ENCODE results near the gene ITPRID2.

- TF ChIP-seq CTCF (IDR thresholded peaks at IDR 0.05) (peak in 1 of 3 experiments; percentile 63), POLR2A (IDR thresholded peaks at IDR 0.05) (no peak)
These were observed at the start of gene ITPRID2 for GRCh38 chr2:181891258-181891965.

Measured in testis (tissue), 2 donors.